Mesenchymal stem cell (in vitro differentiated cells and primary cell): ENCODE results near the gene BMPR1A.

ENCODE experiments used
- DNase-seq: peaks from one replicate; pipeline ENCODE4 v3.0.0-alpha.2; 2013
- H2AFZ ChIP-seq: one replicate; pipeline ENCODE4 v1.6.1; 2013; ENCODE audit warnings: low read depth, mild to moderate bottlenecking, control low read depth, inconsistent platforms, low read length, moderate library complexity
- H2AK5ac ChIP-seq: 2 replicates; pipeline ENCODE4 v1.6.1; 2013; ENCODE audit warnings: low read length, moderate library complexity, mild to moderate bottlenecking, inconsistent platforms; ENCODE audit not compliant: severe bottlenecking
- H2BK120ac ChIP-seq: one replicate; pipeline ENCODE4 v1.6.1; 2013; ENCODE audit warnings: low read depth, mild to moderate bottlenecking, inconsistent platforms, low read length, moderate library complexity
- H2BK12ac ChIP-seq, 2 experiments: one replicate each; pipeline ENCODE4 v1.6.1; 2013; ENCODE audit warnings: inconsistent platforms in 2 of 2, low read length in 2 of 2, mild to moderate bottlenecking in 2 of 2, moderate library complexity in 2 of 2, control low read depth in 1 of 2
- H2BK15ac ChIP-seq: one replicate; pipeline ENCODE4 v1.6.1; 2013; ENCODE audit warnings: mild to moderate bottlenecking, low read depth, inconsistent platforms; ENCODE audit not compliant: poor library complexity, severe bottlenecking
- H2BK5ac ChIP-seq: 2 replicates; pipeline ENCODE4 v1.6.1; 2013; ENCODE audit warnings: low read depth, mild to moderate bottlenecking, low read length, control low read depth, inconsistent platforms; ENCODE audit not compliant: poor library complexity, severe bottlenecking
- H3K14ac ChIP-seq, 2 experiments: one replicate each; pipeline ENCODE4 v1.6.1; 2013; ENCODE audit warnings: inconsistent platforms in 2 of 2, low read length in 2 of 2, control low read depth in 1 of 2, mild to moderate bottlenecking in 1 of 2, moderate library complexity in 1 of 2
- H3K18ac ChIP-seq, 2 experiments: one replicate each; pipeline ENCODE4 v1.6.1; 2013; ENCODE audit warnings: inconsistent platforms in 2 of 2, low read length in 2 of 2, control low read depth in 1 of 2, low read depth in 1 of 2, mild to moderate bottlenecking in 1 of 2
- H3K23ac ChIP-seq, 2 experiments: one replicate each; pipeline ENCODE4 v1.6.1; 2013; ENCODE audit warnings: inconsistent platforms in 2 of 2, low read length in 2 of 2, mild to moderate bottlenecking in 2 of 2, moderate library complexity in 2 of 2, control low read depth in 1 of 2
- H3K27ac ChIP-seq: 2 replicates; pipeline ENCODE4 v1.5.1; 2013; ENCODE audit warnings: mild to moderate bottlenecking, moderate library complexity, low read length, control low read depth, inconsistent platforms; ENCODE audit not compliant: poor library complexity, severe bottlenecking
- H3K27me3 ChIP-seq, 2 experiments: 2 replicates each; pipeline versions ENCODE4 v1.6.1 to v1.7.0; 2013; ENCODE audit warnings: low read length in 2 of 2, mild to moderate bottlenecking in 2 of 2, moderate library complexity in 2 of 2, control low read depth in 1 of 2, inconsistent platforms in 1 of 2; ENCODE audit not compliant: control insufficient read depth in 1 of 2, insufficient read depth in 1 of 2
- H3K36me3 ChIP-seq, 2 experiments: 2 replicates each; pipeline versions ENCODE4 v1.6.1 to v1.7.0; 2013; ENCODE audit warnings: low read length in 2 of 2, control low read depth in 1 of 2, inconsistent platforms in 1 of 2, low read depth in 1 of 2, mild to moderate bottlenecking in 1 of 2; ENCODE audit not compliant: insufficient read depth in 2 of 2, control insufficient read depth in 1 of 2
- H3K4ac ChIP-seq, 2 experiments: one replicate each; pipeline ENCODE4 v1.6.1; 2013; ENCODE audit warnings: inconsistent platforms in 2 of 2, low read length in 2 of 2, mild to moderate bottlenecking in 2 of 2, moderate library complexity in 2 of 2, control low read depth in 1 of 2, low read depth in 1 of 2
- H3K4me1 ChIP-seq: 2 replicates; pipeline ENCODE4 v1.6.1; 2013; ENCODE audit warnings: low read depth, low read length, control low read depth; ENCODE audit not compliant: control insufficient read depth, insufficient read depth
- H3K4me2 ChIP-seq: 2 replicates; pipeline ENCODE4 v1.6.1; 2013; ENCODE audit warnings: low read length, mild to moderate bottlenecking, inconsistent platforms; ENCODE audit not compliant: poor library complexity, severe bottlenecking
- H3K4me3 ChIP-seq, 2 experiments: 2 replicates each; pipeline versions ENCODE4 v1.5.1 to v1.7.0; 2013; ENCODE audit warnings: low read length in 2 of 2, mild to moderate bottlenecking in 2 of 2, control low read depth in 1 of 2, low read depth in 1 of 2; ENCODE audit not compliant: insufficient read depth in 1 of 2
- H3K79me1 ChIP-seq: replicated peaks from 2 replicates; pipeline ENCODE4 v1.6.1; 2013; ENCODE audit warnings: mild to moderate bottlenecking, control low read depth, low read length, inconsistent platforms; ENCODE audit not compliant: poor library complexity, severe bottlenecking
- H3K9ac ChIP-seq: 2 replicates; pipeline ENCODE4 v1.7.0; 2013; ENCODE audit warnings: mild to moderate bottlenecking, low read length, moderate library complexity
- H3K9me3 ChIP-seq: 2 replicates; pipeline ENCODE4 v1.7.0; 2013; ENCODE audit warnings: mild to moderate bottlenecking, low read length; ENCODE audit not compliant: control insufficient read depth
- H4K8ac ChIP-seq: one replicate; pipeline ENCODE4 v1.6.1; 2013; ENCODE audit warnings: inconsistent platforms, mild to moderate bottlenecking, low read length, moderate library complexity
- H4K91ac ChIP-seq: one replicate; pipeline ENCODE4 v1.6.1; 2013; ENCODE audit warnings: mild to moderate bottlenecking, low read length, inconsistent platforms
- WGBS: methylation state at CpG from one replicate; pipeline ENCODE4 v1.1.7; 2013; ENCODE audit warnings: mixed read lengths; 5-methylcytosine and 5-hydroxymethylcytosine counted together

Gene BMPR1A

DNA sequence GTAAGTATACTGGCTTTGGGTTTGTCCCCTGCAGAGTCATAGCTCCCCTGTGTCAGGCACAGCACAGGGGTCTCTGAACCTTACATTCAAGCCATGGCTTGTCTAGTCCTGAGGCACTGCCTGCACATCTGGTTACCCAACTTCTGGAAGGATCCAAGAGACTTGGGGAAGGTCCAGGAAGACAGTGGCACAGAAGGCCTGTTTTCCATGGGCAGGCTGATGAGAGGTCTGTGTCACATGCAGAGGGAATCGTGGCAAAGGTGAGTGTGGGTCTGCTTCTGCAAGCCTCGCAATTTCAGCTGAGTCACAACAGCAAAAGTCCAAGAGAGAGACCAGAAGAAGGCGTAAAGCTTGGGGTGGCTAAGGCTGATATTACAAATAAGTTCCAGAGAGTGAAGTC lies 28.4 kb upstream of the BMPR1A start:
- H3K4me3 ChIP-seq, result no peak overlapping the region
- H2AFZ ChIP-seq, result no peak overlapping the region
- H3K18ac ChIP-seq, result no peak overlapping the region
- no peak overlapping the region for H3K9ac ChIP-seq
- H3K9me3 ChIP-seq, result no peaks in the 10 kb centered on the region
- H3K23ac ChIP-seq, result no peak overlapping the region
- H4K91ac ChIP-seq, result no peak overlapping the region
- no peak overlapping the region for H2BK15ac ChIP-seq
- H3K27ac ChIP-seq, result no peak overlapping the region
- no peaks in the 10 kb centered on the region for H3K79me1 ChIP-seq
- H2BK120ac ChIP-seq, result no peak overlapping the region
- H3K4me1 ChIP-seq, result peaks cover 4% of the 10 kb centered on the region
- peak overlapping the region in 1 of 2 experiments; percentile 41 for H3K4ac ChIP-seq
- H4K8ac ChIP-seq, result no peak overlapping the region
- H3K14ac ChIP-seq, result no peak overlapping the region
- WGBS, result 75% methylated on average over 3 of the region's 3 CpGs
- DNase-seq, result peak; percentile 10
- H3K27me3 ChIP-seq, result peaks cover 0 to 8% of the 10 kb centered on the region in 2 experiments
- H2BK5ac ChIP-seq, result no peak overlapping the region
- no peak overlapping the region for H3K4me2 ChIP-seq
- no peaks in the 10 kb centered on the region for H3K36me3 ChIP-seq
- H2BK12ac ChIP-seq, result no peak overlapping the region
- no peak overlapping the region for H2AK5ac ChIP-seq

DNA sequence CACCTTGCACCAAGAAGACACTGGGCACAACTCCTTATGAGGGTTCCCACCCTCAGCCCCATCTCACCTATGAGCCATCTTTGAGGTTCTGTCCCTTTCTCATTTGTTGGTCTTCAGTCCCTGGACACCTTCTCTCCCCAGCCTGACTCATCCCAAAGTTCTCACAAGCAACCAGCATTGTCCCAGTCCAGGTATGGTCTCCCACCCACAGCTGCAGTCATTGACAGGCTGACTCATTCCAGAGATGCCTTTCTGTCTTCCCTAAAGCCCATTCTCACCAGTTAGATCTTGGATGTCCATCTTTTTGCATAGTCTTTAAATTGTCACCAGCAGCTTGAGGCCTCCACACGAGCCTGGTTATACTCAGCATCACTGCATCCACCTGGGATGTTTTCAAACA lies 26.7 kb upstream of the BMPR1A start:
- Histone ChIP-seq H3K23ac (no peak overlapping the region), H2AK5ac (no peak overlapping the region), H3K36me3 (no peaks in the 10 kb centered on the region), H3K18ac (no peak overlapping the region), H3K27me3 (peaks cover 0 to 5% of the 10 kb centered on the region in 2 experiments), H3K4ac (no peak overlapping the region), H3K4me1 (peaks cover 4% of the 10 kb centered on the region), H2BK120ac (no peak overlapping the region), H3K9ac (no peak overlapping the region), H2BK5ac (no peak overlapping the region), H3K9me3 (no peaks in the 10 kb centered on the region), H4K91ac (no peak overlapping the region), H2BK15ac (no peak overlapping the region), H3K79me1 (no peaks in the 10 kb centered on the region), H3K14ac (no peak overlapping the region), H3K4me2 (no peak overlapping the region), H2AFZ (no peak overlapping the region), H3K4me3 (no peak overlapping the region), H4K8ac (no peak overlapping the region), H3K27ac (no peak overlapping the region), H2BK12ac (no peak overlapping the region)
- DNase-seq, result no peak
- WGBS, result 93% methylated on average over 1 of the region's 1 CpG

DNA sequence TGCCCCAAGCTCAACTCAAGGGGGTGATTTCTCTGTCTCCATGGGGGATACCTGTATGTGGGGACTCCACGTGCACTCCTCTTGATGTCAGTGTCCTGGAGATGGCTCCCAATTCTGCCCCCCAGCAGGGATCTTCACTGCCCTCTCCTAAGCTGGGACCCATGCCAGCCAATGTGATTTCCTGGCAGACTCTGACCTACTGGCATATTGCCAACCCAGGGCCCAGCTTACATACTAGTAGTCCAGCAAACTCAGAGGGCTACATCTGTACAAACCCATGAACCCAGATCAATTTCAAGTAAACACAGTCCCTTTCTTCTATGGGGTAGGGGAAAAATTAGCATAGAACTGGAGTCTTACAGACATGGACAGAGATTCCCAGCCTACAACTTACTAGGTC lies 26.2 kb upstream of the BMPR1A start:
- Histone ChIP-seq H3K9ac (no peak overlapping the region), H2BK12ac (no peak overlapping the region), H3K4me3 (no peak overlapping the region), H2BK120ac (no peak overlapping the region), H3K4me2 (no peak overlapping the region), H2BK15ac (no peak overlapping the region), H3K23ac (no peak overlapping the region), H3K18ac (no peak overlapping the region), H4K8ac (no peak overlapping the region), H3K27me3 (peaks cover 0 to 5% of the 10 kb centered on the region in 2 experiments), H3K4ac (no peak overlapping the region), H3K4me1 (peaks cover 4% of the 10 kb centered on the region), H3K79me1 (no peaks in the 10 kb centered on the region), H2AK5ac (no peak overlapping the region), H4K91ac (no peak overlapping the region), H2BK5ac (no peak overlapping the region), H3K9me3 (no peaks in the 10 kb centered on the region), H2AFZ (no peak overlapping the region), H3K27ac (no peak overlapping the region), H3K36me3 (no peaks in the 10 kb centered on the region), H3K14ac (no peak overlapping the region)
- no peak for DNase-seq
- 92% methylated on average over 1 of the region's 1 CpG for WGBS

DNA sequence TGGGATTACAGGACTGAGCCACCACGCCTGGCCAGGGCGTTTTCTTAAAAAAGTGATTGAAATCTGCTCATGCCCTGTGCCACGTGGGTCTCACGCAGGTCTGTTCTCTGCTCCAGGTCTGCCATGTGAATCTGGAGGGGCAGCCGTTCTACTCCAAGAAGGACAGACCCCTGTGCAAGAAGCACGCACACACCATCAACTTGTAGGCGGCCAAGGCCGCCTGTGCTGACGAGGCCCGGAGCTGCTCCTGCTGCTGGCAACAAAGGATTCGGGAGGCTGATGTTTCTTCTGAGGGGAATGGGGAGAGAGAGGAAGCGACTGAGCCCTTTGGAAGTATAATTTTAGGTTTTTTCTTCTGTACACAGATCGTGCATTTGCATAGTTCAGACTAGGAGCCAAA lies 23.6 kb upstream of the BMPR1A start:
- Histone ChIP-seq H3K27ac (no peak overlapping the region), H3K23ac (no peak overlapping the region), H3K9ac (no peak overlapping the region), H4K91ac (no peak overlapping the region), H2AFZ (no peak overlapping the region), H2BK120ac (no peak overlapping the region), H3K4ac (no peak overlapping the region), H4K8ac (no peak overlapping the region), H3K18ac (no peak overlapping the region), H3K9me3 (no peaks in the 10 kb centered on the region), H3K4me1 (peaks cover 4% of the 10 kb centered on the region), H3K4me2 (no peak overlapping the region), H2BK5ac (no peak overlapping the region), H3K36me3 (no peaks in the 10 kb centered on the region), H2AK5ac (no peak overlapping the region), H2BK12ac (no peak overlapping the region), H3K4me3 (no peak overlapping the region), H3K27me3 (no peaks in the 10 kb centered on the region), H3K14ac (no peak overlapping the region), H3K79me1 (no peaks in the 10 kb centered on the region), H2BK15ac (no peak overlapping the region)
- DNase-seq, result no peak
- WGBS, result 91% methylated on average over 12 of the region's 13 CpGs
